Brain microvascular endothelial cell (primary cell): Measurements from ENCODE around the gene TMEM247.
A peak's percentile ranks its signal among the peaks of the same experiment; 100 is the strongest.

Experiments used
- DNase-seq: peaks from one replicate; pipeline ENCODE4 v3.0.0-alpha.2; 2020
- H3K27ac ChIP-seq: fragments of 250-450 bp; sonication (Bioruptor Pico); 2 replicates; pipeline ENCODE4 v1.5.1; 2020; ENCODE audit warnings: mild to moderate bottlenecking, moderate library complexity
- H3K27me3 ChIP-seq: fragments of 250-450 bp; sonication (Bioruptor Pico); replicated peaks from 2 replicates; pipeline ENCODE4 v1.5.1; 2020; ENCODE audit warnings: mild to moderate bottlenecking
- H3K36me3 ChIP-seq: fragments of 250-450 bp; sonication (Bioruptor Pico); replicated peaks from 2 replicates; pipeline ENCODE4 v1.5.1; 2020; ENCODE audit warnings: mild to moderate bottlenecking
- H3K4me3 ChIP-seq: 2 replicates; pipeline ENCODE4 v1.5.1; 2011; ENCODE audit warnings: low read depth, mild to moderate bottlenecking, control low read depth, low read length, moderate library complexity
- CTCF ChIP-seq: IDR thresholded peaks from 2 replicates; pipeline ENCODE4 v1.5.1; 2011; ENCODE audit warnings: low read depth, mild to moderate bottlenecking, moderate library complexity, low read length, control low read depth, inconsistent platforms; ENCODE audit errors: missing control alignments
- in situ Hi-C: cut with HindIII; loops from 2 replicates; pipeline ENCODE4 v1.10.0; 2017; ENCODE audit warnings: low sequenced_read_pairs, low pct_ligation_motif_present

TMEM247 gene

GRCh38 chr2:46480562-46480961 is 1.2 kb downstream of the TMEM247 start:
- in situ Hi-C loops: no loop called here
- no peaks in the 10 kb centered on the region for H3K27me3 ChIP-seq
- DNase-seq: no peak
- H3K4me3 ChIP-seq: no peak overlapping the region
- no peak overlapping the region for H3K27ac ChIP-seq
- TF ChIP-seq CTCF: no peak
- no peaks in the 10 kb centered on the region for H3K36me3 ChIP-seq

GRCh38 chr2:46481198-46482193 is 2.1 kb downstream of the TMEM247 start:
- Histone ChIP-seq H3K4me3 (no peak overlapping the region), H3K27ac (no peak overlapping the region), H3K36me3 (no peaks in the 10 kb centered on the region), H3K27me3 (no peaks in the 10 kb centered on the region)
- TF ChIP-seq CTCF: no peak
- DNase-seq: peak; percentile 59
- in situ Hi-C loops: no loop called here

- H3K27me3 ChIP-seq: no peaks in the 10 kb centered on the region
- no peak overlapping the region for H3K4me3 ChIP-seq
- in situ Hi-C loops: no loop called here
- DNase-seq: no peak
- no peaks in the 10 kb centered on the region for H3K36me3 ChIP-seq
- no peak overlapping the region for H3K27ac ChIP-seq
- no peak for TF ChIP-seq CTCF
Measured at GRCh38 chr2:46482490-46482889, 3.1 kb downstream of the TMEM247 start.

GRCh38 chr2:46485002-46485401 is 5.6 kb downstream of the TMEM247 start:
- in situ Hi-C loops: no loop called here
- H3K27ac ChIP-seq: no peak overlapping the region
- TF ChIP-seq CTCF: no peak
- no peak overlapping the region for H3K4me3 ChIP-seq
- no peaks in the 10 kb centered on the region for H3K36me3 ChIP-seq
- DNase-seq: no peak
- H3K27me3 ChIP-seq: no peaks in the 10 kb centered on the region

GRCh38 chr2:46486436-46486835 is 7.1 kb downstream of the TMEM247 start:
- in situ Hi-C loops: no loop called here
- TF ChIP-seq CTCF: no peak
- no peaks in the 10 kb centered on the region for H3K27me3 ChIP-seq
- DNase-seq: no peak
- H3K27ac ChIP-seq: no peak overlapping the region
- no peaks in the 10 kb centered on the region for H3K36me3 ChIP-seq
- no peak overlapping the region for H3K4me3 ChIP-seq
